Measurements from ENCODE around the gene EGF.

The EGF gene

DNA sequence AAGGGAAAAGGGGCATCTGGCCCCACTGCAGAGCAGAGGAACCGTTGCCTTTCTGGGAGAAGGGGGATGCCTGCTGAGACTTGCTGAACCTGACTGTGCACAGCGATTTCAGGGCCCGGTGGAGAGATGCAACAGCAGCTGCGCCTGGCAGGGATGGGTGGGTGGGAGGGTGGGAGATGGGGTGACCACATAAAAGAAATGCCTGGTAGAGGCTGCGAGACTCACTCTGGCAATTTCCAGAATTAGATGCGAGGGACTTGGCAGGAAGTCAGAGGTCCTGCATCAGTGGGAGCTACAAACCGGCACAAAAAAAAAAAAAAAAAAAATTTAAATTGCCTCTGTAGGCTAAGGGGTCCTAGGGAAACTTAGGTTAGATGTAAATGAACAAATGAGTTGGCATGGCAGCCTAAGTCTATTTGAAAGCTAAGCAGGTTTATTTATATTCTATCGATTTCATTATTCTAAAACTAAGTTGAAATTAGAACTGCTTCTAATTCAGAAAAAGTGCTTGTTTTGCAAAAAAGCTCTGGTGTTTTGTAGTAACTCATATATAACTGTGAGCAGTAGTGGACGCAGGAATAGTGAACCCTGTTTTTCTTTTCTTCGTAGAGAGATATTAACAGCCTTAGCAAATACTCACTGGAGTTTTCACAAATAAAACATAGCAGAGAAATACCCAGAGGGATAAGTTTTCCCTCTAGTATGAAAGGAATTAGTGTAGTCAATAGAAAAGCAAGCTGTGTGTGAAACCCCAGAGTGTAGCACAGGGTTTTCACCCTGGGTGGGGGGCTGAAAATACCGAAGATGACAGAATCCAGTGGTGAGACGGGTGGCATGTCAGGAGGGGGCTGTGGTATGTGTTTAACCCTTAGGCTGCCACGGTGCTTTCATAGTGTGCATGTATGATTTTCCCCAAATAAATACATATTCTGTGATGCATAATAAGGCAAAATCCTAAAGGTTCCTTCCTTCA is 130.1 kb downstream of the EGF start:
- no peak for DNase-seq

GRCh38 chr4:110046588-110047049 is 133.9 kb downstream of the EGF start:
- no peak for DNase-seq

- peak; percentile 65 for DNase-seq
Observed at GRCh38 chr4:110049951-110050925, 137.6 kb downstream of the EGF start.

GRCh38 chr4:110055158-110055768 is 142.6 kb downstream of the EGF start:
- peak; percentile 21 for DNase-seq

GRCh38 chr4:110058677-110059076 is 146.0 kb downstream of the EGF start:
- DNase-seq, result no peak

- DNase-seq, result peak; percentile 40
Observed at GRCh38 chr4:110059556-110060191, 147.0 kb downstream of the EGF start.

DNA sequence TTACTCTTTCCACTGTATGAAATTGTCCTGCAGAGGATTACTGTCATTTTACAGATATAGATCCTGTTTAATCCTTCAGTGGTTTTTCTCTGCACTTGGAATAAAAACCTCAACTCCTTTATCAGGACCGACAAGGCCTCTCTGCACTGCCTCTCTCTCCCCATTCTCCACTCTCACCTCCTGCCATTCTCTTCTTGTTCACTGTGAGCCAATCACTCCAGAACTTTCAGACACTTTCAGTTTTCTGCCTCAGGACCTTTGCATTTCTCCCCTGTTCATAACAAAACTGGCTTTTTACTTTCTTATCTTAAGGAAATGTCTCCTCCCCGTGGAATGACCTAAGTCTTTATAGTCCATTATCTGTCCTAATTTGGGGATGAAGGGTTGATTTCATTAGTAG is 148.4 kb downstream of the EGF start:
- DNase-seq, result no peak

All from CD4-positive, alpha-beta T cell treated with Interleukin-4 for 4 hours (primary cell).